K562 (cell line): ENCODE results near the gene CHD2. TPM values are rescaled to one million over a fixed set of nuclear protein-coding genes. Genes with fewer than 3 reads are reported as not detected.
A peak's percentile ranks its signal among the peaks of the same experiment; 100 is the strongest.

ENCODE experiments used
- ATAC-seq: fragments of 200-7000 bp; cut with Tn5 transposase; 3 replicates; pipeline ENCODE4 v1.9.1; 2020; ENCODE audit warnings: moderate library complexity
- BruUV-seq: library from RNA; stranded (reverse); fragments of 400-500 nt; replicated peaks from 2 replicates; lab custom pipeline; 2021; lab: Mats Ljungman, UMichigan
- CTCF ChIA-PET: fragments of 300-600 bp; formaldehyde crosslinking; extraction: SDS; loops from one replicate; lab custom pipeline; 2021; ENCODE audit warnings: low intra/inter-chr PET ratio; lab: Yijun Ruan, JAX
- POLR2A ChIA-PET: fragments of 300-600, 350-650 bp; sonication (Branson Sonifier 250); formaldehyde crosslinking; extraction: SDS; loops from one replicate; lab custom pipeline; 2021; ENCODE audit warnings: antibody characterized with exemption, inconsistent platforms; lab: Yijun Ruan, JAX
- DNase-seq, 4 experiments: peaks; one replicate each; pipeline versions ENCODE4 v3.0.0 to v3.0.0-alpha.2; 2011 to 2018; ENCODE audit warnings: low spot score in 3 of 4, mixed read lengths in 3 of 4; ENCODE audit errors: extremely low read depth in 1 of 4
- FAIRE-seq: peaks from 2 replicates; lab custom pipeline; 2011; peaks lifted over from hg19 to GRCh38; lab: Jason Lieb, UNC
- H2AFZ ChIP-seq: 2 replicates; pipeline ENCODE4 v1.6.0; 2011; ENCODE audit warnings: low read depth, low read length, control low read depth, inconsistent platforms
- H3K27ac ChIP-seq: fragments of 200-600 bp; 3 replicates; pipeline ENCODE4 v1.8.0; 2011; ENCODE audit warnings: low read depth, mild to moderate bottlenecking, control low read depth, inconsistent platforms, low read length, moderate library complexity, mixed read lengths; ENCODE audit errors: extremely low read depth
- H3K27me3 ChIP-seq, 2 experiments: fragments of 300-600 bp in 1 of 2; 2 replicates in 1 of 2; 3 replicates in 1 of 2; pipeline versions ENCODE4 v1.6.0 to v1.8.0; 2011; ENCODE audit warnings: inconsistent platforms in 2 of 2, low read length in 2 of 2, mild to moderate bottlenecking in 1 of 2, mixed read lengths in 1 of 2, moderate library complexity in 1 of 2; ENCODE audit not compliant: control insufficient read depth in 2 of 2, insufficient read depth in 2 of 2
- H3K36me3 ChIP-seq: fragments of 300-600 bp; 3 replicates; pipeline ENCODE4 v1.8.0; 2011; ENCODE audit warnings: mild to moderate bottlenecking, low read length, inconsistent platforms; ENCODE audit not compliant: control insufficient read depth, insufficient read depth
- H3K4me1 ChIP-seq, 2 experiments: fragments of 200-600 bp in 1 of 2; replicated peaks in 1 of 2; 2 replicates in 1 of 2; 3 replicates in 1 of 2; pipeline versions ENCODE4 v1.5.1 to v1.8.0; 2011; ENCODE audit warnings: inconsistent platforms in 2 of 2, low read length in 2 of 2, mild to moderate bottlenecking in 1 of 2, mixed read lengths in 1 of 2, moderate library complexity in 1 of 2; ENCODE audit not compliant: control insufficient read depth in 2 of 2, insufficient read depth in 2 of 2
- H3K4me2 ChIP-seq: 2 replicates; pipeline ENCODE4 v1.6.1; 2011; ENCODE audit warnings: low read length, control low read depth, inconsistent platforms, mixed read lengths; ENCODE audit not compliant: insufficient read depth
- H3K4me3 ChIP-seq: fragments of 200-600 bp; sonication (generic), shearing (Covaris generic); 2 replicates; pipeline ENCODE4 v1.5.1; 2016; ENCODE audit warnings: control low read depth, inconsistent platforms
- H3K79me2 ChIP-seq: fragments of 200-600 bp; 3 replicates; pipeline ENCODE4 v1.8.0; 2011; ENCODE audit warnings: low read length, inconsistent platforms; ENCODE audit not compliant: control insufficient read depth, insufficient read depth
- H3K9ac ChIP-seq, 2 experiments: 2 replicates each; pipeline versions ENCODE4 v1.6.0 to v1.6.1; 2011; ENCODE audit warnings: low read depth in 2 of 2, low read length in 2 of 2, control low read depth in 1 of 2, inconsistent platforms in 1 of 2, mild to moderate bottlenecking in 1 of 2, mixed read lengths in 1 of 2; ENCODE audit not compliant: insufficient read depth in 1 of 2
- H3K9me1 ChIP-seq: one replicate; pipeline ENCODE4 v1.6.0; 2011; ENCODE audit warnings: inconsistent platforms, mild to moderate bottlenecking, low read length, moderate library complexity; ENCODE audit not compliant: control insufficient read depth, insufficient read depth
- H3K9me3 ChIP-seq: replicated peaks from 2 replicates; pipeline ENCODE4 v1.5.1; 2011; ENCODE audit warnings: low read depth, low read length, inconsistent platforms; ENCODE audit not compliant: control insufficient read depth, insufficient read depth
- H4K20me1 ChIP-seq: replicated peaks from 2 replicates; pipeline ENCODE4 v1.6.1; 2011; ENCODE audit warnings: low read length, inconsistent platforms, mixed read lengths; ENCODE audit not compliant: control insufficient read depth, insufficient read depth
- SMARCA5 ChIP-seq: fragments of 450-650 bp; IDR thresholded peaks from 2 replicates; pipeline ENCODE4 v1.6.1; 2016
- WGBS: fragments of 100-300 bp; shearing (Covaris generic); methylation state at CpG from one replicate; pipeline ENCODE4 v1.1.6; 2016; ENCODE audit warnings: low coverage, mixed read lengths; ENCODE audit not compliant: insufficient coverage; ENCODE audit errors: missing lambda C conversion rate; 5-methylcytosine and 5-hydroxymethylcytosine counted together
- in situ Hi-C: fragments of 300-500 bp; cut with MboI; formaldehyde crosslinking; loops from 4 replicates; pipeline ENCODE4 v1.15.0; 2018; ENCODE audit warnings: inconsistent platforms, mixed read lengths
- intact Hi-C: fragments of 100-400 bp; cut with micrococcal nuclease; formaldehyde crosslinking; loops from 2 replicates; pipeline ENCODE4 v1.14.2; 2022
- polyA plus RNA-seq, 8 experiments: library from polyadenylated mRNA; depleted of rRNA in 4 of 8; stranded (reverse) in 5 of 8; unstranded in 3 of 8; fragments of >200 nt; fragmentation: Nextera tagmentation in 2 of 8; fragmentation: Illumina TruSeq in 1 of 8; extraction: Ambion mirVana in 2 of 8; extraction: Trizol in 1 of 8; gene quantifications; 2 replicates each; pipeline versions ENCODE4 v1.2.1 to v1.2.3, GENCODE V29; 2011 to 2014; ENCODE audit warnings: inconsistent platforms in 1 of 8, missing spikeins in 1 of 8
- total RNA-seq, 7 experiments: library from RNA; depleted of rRNA in 6 of 7; stranded (reverse); fragments of >200 nt in 6 of 7; fragmentation: Illumina TruSeq in 2 of 7; extraction: Trizol in 2 of 7; gene quantifications; 2 replicates each; pipeline versions ENCODE4 v1.2.1 to v1.2.3, GENCODE V29; 2011 to 2021; ENCODE audit warnings: low replicate concordance in 1 of 7
- TF ChIP-seq, protein P1 (sequence below), 3 experiments: IDR thresholded peaks in 2 of 3; conservative IDR thresholded peaks in 1 of 3; 2 replicates each; pipeline ENCODE4 v1.5.1; 2011 to 2012; ENCODE audit warnings: low read length in 3 of 3, mild to moderate bottlenecking in 3 of 3, control low read depth in 2 of 3, improper control_type of control experiment in 1 of 3, inconsistent platforms in 1 of 3, low read depth in 1 of 3, mixed read lengths in 1 of 3, moderate library complexity in 1 of 3; ENCODE audit not compliant: insufficient read depth in 2 of 3

CHD2 gene
- total and polyA plus RNA-seq, 9 of the 15 experiments (the other 6 are each of a cell fraction or from before 2014, with no cell fraction given) = 38.9 to 70.8 (median 56.2) TPM

- POLR2A ChIA-PET = interaction anchor here (0.8 kb wide), 1 partner anchor 69 kb away, joined by 3 read pairs; the partner anchor contains the start of gene CHD2
- H2AFZ ChIP-seq = no peak overlapping the region
These were observed 69.0 kb downstream of the CHD2 start for GRCh38 chr15:92968926-92969651.

More at GRCh38 chr15:92968926-92969651, 69.0 kb downstream of the CHD2 start:
- DNase-seq (no peak), FAIRE-seq (no peak), ATAC-seq (peak; percentile 60)
- H3K27me3 ChIP-seq = no peaks in the 10 kb centered on the region
- WGBS = 98% methylated on average over 5 of the region's 5 CpGs
- intact Hi-C loops (no loop called here), in situ Hi-C loops (no loop called here)
- no peaks in the 10 kb centered on the region for H4K20me1 ChIP-seq
- H3K9ac ChIP-seq = no peak overlapping the region
- no peaks in the 10 kb centered on the region; the same call in 1 of the 3 replicates for H3K79me2 ChIP-seq
- BruUV-seq = no TSS peak
- no peak overlapping the region for H3K4me3 ChIP-seq
- no peak for TF ChIP-seq SMARCA5
- TF ChIP-seq, protein P1, sequence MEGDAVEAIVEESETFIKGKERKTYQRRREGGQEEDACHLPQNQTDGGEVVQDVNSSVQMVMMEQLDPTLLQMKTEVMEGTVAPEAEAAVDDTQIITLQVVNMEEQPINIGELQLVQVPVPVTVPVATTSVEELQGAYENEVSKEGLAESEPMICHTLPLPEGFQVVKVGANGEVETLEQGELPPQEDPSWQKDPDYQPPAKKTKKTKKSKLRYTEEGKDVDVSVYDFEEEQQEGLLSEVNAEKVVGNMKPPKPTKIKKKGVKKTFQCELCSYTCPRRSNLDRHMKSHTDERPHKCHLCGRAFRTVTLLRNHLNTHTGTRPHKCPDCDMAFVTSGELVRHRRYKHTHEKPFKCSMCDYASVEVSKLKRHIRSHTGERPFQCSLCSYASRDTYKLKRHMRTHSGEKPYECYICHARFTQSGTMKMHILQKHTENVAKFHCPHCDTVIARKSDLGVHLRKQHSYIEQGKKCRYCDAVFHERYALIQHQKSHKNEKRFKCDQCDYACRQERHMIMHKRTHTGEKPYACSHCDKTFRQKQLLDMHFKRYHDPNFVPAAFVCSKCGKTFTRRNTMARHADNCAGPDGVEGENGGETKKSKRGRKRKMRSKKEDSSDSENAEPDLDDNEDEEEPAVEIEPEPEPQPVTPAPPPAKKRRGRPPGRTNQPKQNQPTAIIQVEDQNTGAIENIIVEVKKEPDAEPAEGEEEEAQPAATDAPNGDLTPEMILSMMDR (IDR thresholded peaks at IDR 0.05 in 2 of 3, conservative IDR thresholded peaks at IDR 0.05 in 1 of 3; ENCODE audit: insufficient read depth in 2 of 3, low read depth in 1 of 3, low read length in 3 of 3) = 0 out of 6 replicates have a peak, but pooled peaks of 1 of the 3 experiments have one; percentile 18
- peaks cover 75% of the 10 kb centered on the region for H3K36me3 ChIP-seq
- CTCF ChIA-PET = no interaction called here
- H3K27ac ChIP-seq = no peak overlapping the region
- H3K9me1 ChIP-seq = no peaks in the 10 kb centered on the region
- H3K9me3 ChIP-seq = no peaks in the 10 kb centered on the region
- no peaks in the 10 kb centered on the region for H3K4me1 ChIP-seq
- H3K4me2 ChIP-seq = no peak overlapping the region
